Activated CD8-positive, alpha-beta memory T cell treated with anti-CD3 and anti-CD28 coated beads for 1 hour (primary cell): ENCODE data around the gene CCDC137.
A peak's percentile ranks its signal among the peaks of the same experiment; 100 is the strongest.

Source experiments
- DNase-seq, 2 donors: peaks; one replicate each; pipeline ENCODE4 v3.0.0-alpha.2; 2020; ENCODE audit warnings: low read depth in 1 of 2; ENCODE audit errors: extremely low read depth in 1 of 2

CCDC137 gene

GRCh38 chr17:81700353-81701287 lies 34.1 kb downstream of the CCDC137 start:
- no peak for DNase-seq

GRCh38 chr17:81701288-81702071 lies 34.9 kb downstream of the CCDC137 start:
- DNase-seq, result no peak

DNA sequence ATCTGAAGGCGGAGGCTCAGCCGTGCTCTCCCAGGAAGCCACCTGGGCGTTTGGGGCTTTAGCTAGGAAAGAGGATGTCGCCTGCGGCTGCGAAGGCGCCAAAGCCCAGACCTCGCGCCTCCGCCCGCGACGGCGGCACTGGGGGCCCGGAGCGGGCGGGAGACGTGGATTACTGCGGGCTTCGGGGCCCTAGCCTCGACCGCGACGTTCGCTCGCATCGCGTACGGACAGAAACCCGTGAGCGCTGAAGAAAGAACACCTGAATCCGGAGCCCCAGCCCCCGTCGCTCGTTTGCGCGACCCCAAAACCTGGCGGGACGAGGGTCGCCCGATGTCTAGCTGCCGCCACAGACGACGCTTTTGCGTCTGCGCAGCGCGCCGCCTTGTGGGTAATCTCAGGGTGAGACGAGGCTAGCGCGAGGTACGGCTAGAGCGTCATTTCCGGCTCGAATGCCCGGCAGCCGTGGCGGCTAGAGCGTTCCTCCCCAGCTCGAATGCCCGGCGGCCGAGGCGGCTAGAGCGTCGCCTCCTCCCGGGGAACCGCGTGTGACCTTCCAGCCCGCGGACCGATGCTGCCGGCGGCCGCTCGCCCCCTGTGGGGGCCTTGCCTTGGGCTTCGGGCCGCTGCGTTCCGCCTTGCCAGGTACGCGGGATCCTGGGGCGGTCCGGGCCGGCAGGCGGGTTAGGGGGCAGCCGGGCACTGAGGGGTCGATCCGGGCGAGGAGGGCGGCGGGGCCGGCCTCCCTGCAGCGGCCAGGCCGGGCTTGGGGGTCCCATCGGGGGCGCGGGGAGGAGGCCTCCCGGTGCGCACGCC lies 36.6 kb downstream of the CCDC137 start, which contains the start of gene MRPL12:
Gene MRPL12, plus strand, starts transcription at position 434 of the 813 bp plus-strand sequence. Its CDS starts 135 bp downstream, at position 569.
- peak; percentile 71 to 82 for DNase-seq

- DNase-seq, result no peak
Observed at GRCh38 chr17:81703747-81704654, 37.5 kb downstream of the CCDC137 start.

GRCh38 chr17:81705518-81706231 lies 39.1 kb downstream of the CCDC137 start:
- DNase-seq, result no peak

DNA sequence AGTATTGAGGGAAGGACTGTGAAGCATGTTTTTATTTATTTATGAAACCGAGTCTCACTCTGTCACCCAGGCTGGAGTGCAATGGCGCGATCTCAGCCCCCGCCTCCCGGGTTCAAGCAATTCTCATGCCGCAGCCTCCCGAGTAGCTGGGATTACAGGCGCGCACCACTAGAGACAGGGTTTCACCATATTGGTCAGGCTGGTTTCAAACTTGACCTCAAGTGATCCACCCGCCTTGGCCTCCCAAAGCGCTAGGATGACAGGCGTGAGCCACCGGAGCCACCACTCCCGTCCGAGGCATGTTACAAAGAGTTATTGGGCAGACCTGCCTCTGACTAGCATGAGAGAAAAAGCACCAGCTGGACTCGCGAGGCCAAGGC lies 39.7 kb downstream of the CCDC137 start:
- DNase-seq, result no peak

GRCh38 chr17:81706757-81707624 lies 40.5 kb downstream of the CCDC137 start:
- DNase-seq, result no peak

DNA sequence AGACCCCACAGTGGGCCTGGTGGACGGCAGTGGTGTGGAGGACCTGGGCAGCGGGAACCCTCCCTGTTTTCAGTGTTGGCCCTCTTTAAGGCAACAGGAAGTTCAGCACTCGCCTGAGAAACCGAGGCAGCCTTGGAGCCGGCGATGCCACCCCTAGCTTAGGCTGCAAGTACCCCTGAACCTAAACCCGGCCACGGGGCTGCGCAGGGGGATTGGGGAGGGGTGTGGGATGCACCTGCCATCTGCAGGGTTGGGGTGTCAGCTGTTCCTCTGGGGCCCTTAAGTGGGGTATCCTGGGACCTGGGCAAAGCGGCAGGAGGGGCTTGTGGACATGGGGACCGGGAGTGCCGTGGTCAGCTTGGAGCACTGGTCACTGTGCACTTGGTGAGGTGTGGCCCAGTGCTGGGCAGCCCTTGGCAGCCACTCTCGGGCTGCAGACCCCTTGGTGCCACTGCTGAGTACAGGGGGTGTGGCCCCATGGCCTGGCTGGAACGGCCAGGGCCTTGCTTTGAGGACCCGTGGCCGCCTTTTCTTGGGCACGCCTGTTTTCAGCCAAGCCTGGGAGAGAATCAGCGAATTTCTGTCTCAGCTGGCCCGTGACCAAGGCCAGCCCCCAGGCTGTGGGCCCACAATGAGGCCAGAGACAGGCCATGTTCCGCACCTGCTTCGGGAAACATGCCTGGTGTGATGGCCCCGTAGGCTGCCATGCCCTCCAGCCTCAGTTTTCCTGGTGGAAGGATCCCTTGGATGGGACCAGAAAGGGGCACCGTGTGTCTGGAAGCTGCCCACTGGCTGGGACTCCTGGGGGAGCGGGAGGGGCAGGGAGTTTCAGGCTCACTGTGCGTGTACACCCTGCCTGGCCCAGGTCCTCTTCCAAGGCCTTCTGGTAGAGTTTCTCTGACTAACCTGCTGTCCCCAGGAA lies 41.4 kb downstream of the CCDC137 start:
- DNase-seq, result no peak

DNA sequence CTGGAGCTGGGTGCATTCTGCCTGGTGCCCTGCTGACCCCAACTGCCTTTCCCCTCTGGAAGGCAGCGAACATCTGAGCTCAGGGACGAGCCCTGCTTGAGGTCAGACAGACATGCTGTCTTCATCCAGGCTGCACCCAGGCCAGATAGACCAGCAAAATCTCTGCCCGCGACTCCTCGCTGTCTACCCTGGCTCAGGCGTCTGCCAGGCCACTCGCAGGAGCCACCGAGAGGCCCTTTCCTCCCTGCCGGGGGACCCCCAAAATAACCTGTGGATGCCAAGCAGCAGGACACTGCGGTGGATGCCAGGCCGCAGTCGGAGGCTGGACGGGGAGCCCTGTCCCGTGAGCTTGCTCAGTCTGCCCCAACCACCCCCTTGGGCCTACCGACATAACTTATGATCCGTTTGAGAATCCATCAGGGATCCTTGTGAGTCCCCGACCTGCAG lies 42.2 kb downstream of the CCDC137 start:
- DNase-seq, result no peak

- DNase-seq, result no peak
Observed at GRCh38 chr17:81710514-81711308, 44.2 kb downstream of the CCDC137 start.

DNA sequence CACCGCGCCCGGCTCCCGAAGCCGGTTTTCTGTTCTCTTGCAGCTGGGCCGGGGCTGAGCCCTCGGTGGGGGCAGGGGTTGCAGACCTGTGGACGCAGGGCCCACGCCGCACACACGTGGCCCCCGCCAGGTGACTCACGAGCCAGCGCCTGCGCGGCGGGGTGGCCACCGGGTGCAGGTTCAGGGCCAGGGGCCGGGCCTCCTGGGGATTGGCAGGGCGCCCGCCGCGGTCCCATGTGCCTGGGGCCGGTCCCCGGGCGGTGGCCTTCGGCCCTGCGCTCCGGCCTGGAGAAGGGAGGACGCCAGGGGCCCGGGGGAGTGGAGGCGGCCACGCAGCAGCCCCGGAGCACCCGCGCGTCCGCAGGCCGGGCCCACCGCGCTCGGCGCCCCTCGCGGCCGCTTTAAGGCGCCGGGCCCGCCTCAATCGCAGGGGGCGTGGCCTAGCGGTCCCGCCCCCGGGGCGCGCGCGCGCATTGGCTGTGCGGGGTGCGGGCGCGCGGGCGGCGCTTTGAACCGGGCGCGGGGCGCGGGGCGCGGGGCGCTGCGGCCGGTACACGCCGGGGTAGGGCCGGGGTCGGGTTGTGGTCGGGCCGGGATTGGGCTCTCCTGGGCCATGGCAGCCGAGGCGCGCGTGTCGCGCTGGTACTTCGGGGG lies 45.4 kb downstream of the CCDC137 start, which contains the start of gene SLC25A10:
Gene SLC25A10, plus strand, starts transcription at position 471 of the 654 bp plus-strand sequence. Its CDS starts 143 bp downstream, at position 614.
- peak; percentile 30 to 66 for DNase-seq

DNA sequence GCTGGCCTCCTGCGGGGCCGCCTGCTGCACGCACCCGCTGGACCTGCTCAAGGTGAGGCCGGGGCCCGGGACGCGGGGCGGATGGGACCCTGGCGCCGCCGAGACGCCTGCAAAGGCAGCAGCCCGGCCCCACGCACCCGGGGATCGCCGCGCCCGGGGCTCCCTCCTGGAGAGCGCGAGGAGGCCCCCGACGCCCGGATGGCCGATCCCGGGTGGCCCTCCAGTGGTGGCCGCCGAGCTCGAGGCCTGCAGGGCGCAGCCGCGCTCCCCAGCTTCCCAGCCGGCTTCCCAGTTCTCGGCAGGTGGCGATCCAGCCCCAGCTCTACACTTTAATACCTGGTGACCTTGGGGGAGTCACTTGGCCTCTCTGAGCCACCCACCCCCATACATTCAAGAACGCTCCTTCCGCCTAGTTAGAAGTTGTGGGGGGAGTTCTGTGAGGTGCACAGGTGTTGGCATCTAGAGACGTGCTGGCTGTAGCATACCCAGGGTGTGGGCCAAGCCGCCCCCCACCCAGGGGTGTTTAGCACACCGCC lies 46.0 kb downstream of the CCDC137 start:
- DNase-seq, result no peak

- no peak for DNase-seq
Observed at GRCh38 chr17:81713004-81713555, 46.5 kb downstream of the CCDC137 start.

- DNase-seq, result no peak
Observed at GRCh38 chr17:81713556-81714411, 47.2 kb downstream of the CCDC137 start.
